Measurements from ENCODE around the gene PODXL2.
A peak's percentile ranks its signal among the peaks of the same experiment; 100 is the strongest.
"Not testable (repeated sequence)": the region's sequence is repeated elsewhere in the genome, so short reads cannot be mapped to it uniquely, and the experiment has no call there.

The PODXL2 gene

GRCh38 chr3:127651516-127652172 is 22.7 kb downstream of the PODXL2 start:
- no peak overlapping the region for H3K27ac ChIP-seq
- H3K4me3 ChIP-seq: no peak overlapping the region

- H3K4me3 ChIP-seq: no peak overlapping the region
- H3K27ac ChIP-seq: no peak overlapping the region
Measured at GRCh38 chr3:127652246-127652995, 23.4 kb downstream of the PODXL2 start.

- Histone ChIP-seq H3K27ac (no peak overlapping the region), H3K4me3 (no peak overlapping the region)
Measured at GRCh38 chr3:127654374-127654773, 25.4 kb downstream of the PODXL2 start.

- not testable (repeated sequence) for H3K4me3 ChIP-seq, H3K27ac ChIP-seq
Measured at GRCh38 chr3:127654993-127655392, 26.0 kb downstream of the PODXL2 start.

- Histone ChIP-seq H3K27ac (no peak overlapping the region), H3K4me3 (no peak overlapping the region)
Measured at GRCh38 chr3:127655641-127656040, 26.7 kb downstream of the PODXL2 start.

- Histone ChIP-seq H3K27ac (no peak overlapping the region), H3K4me3 (no peak overlapping the region)
Measured at GRCh38 chr3:127656906-127657305, 27.9 kb downstream of the PODXL2 start.

- Histone ChIP-seq H3K27ac (no peak overlapping the region), H3K4me3 (no peak overlapping the region)
Measured at GRCh38 chr3:127658234-127658633, 29.2 kb downstream of the PODXL2 start.

GRCh38 chr3:127660621-127661251 is 31.8 kb downstream of the PODXL2 start:
- Histone ChIP-seq H3K4me3 (no peak overlapping the region), H3K27ac (no peak overlapping the region)

- Histone ChIP-seq H3K4me3 (no peak overlapping the region), H3K27ac (no peak overlapping the region)
Measured at GRCh38 chr3:127661600-127661999, 32.6 kb downstream of the PODXL2 start.

GRCh38 chr3:127662001-127662469 is 33.0 kb downstream of the PODXL2 start:
- H3K4me3 ChIP-seq: no peak overlapping the region
- no peak overlapping the region for H3K27ac ChIP-seq

- no peak overlapping the region for H3K4me3 ChIP-seq
- no peak overlapping the region for H3K27ac ChIP-seq
Measured at GRCh38 chr3:127663151-127663550, 34.2 kb downstream of the PODXL2 start.

- Histone ChIP-seq H3K27ac (no peak overlapping the region), H3K4me3 (no peak overlapping the region)
Measured at GRCh38 chr3:127665165-127665564, 36.2 kb downstream of the PODXL2 start.

GRCh38 chr3:127665586-127665985 is 36.6 kb downstream of the PODXL2 start:
- Histone ChIP-seq H3K4me3 (no peak overlapping the region), H3K27ac (no peak overlapping the region)

GRCh38 chr3:127666676-127667075 is 37.7 kb downstream of the PODXL2 start:
- H3K4me3 ChIP-seq: no peak overlapping the region
- H3K27ac ChIP-seq: no peak overlapping the region

GRCh38 chr3:127667119-127667681 is 38.2 kb downstream of the PODXL2 start:
- Histone ChIP-seq H3K27ac (no peak overlapping the region), H3K4me3 (no peak overlapping the region)

GRCh38 chr3:127668906-127669305 is 39.9 kb downstream of the PODXL2 start:
- no peak overlapping the region for H3K27ac ChIP-seq
- no peak overlapping the region for H3K4me3 ChIP-seq

GRCh38 chr3:127669541-127670228 is 40.7 kb downstream of the PODXL2 start:
- Histone ChIP-seq H3K27ac (no peak overlapping the region), H3K4me3 (no peak overlapping the region)

- H3K27ac ChIP-seq: no peak overlapping the region
Measured at GRCh38 chr3:127670229-127670559, 41.2 kb downstream of the PODXL2 start.

GRCh38 chr3:127670761-127671522 is 42.0 kb downstream of the PODXL2 start:
- Histone ChIP-seq H3K27ac (peak overlapping the region in 1 of 21 experiments; percentile 91), H3K4me3 (no peak overlapping the region)

More at GRCh38 chr3:127670229-127670559, 41.2 kb downstream of the PODXL2 start:
- no peak overlapping the region for H3K4me3 ChIP-seq
